HPDE6-E6E7 (cell line): ENCODE measurements around the gene DEPDC5.

ENCODE experiments used
- DNase-seq: peaks from one replicate; pipeline ENCODE4 v3.0.0; 2011; ENCODE audit warnings: missing footprints; ENCODE audit errors: extremely low spot score

The DEPDC5 gene

GRCh38 chr22:31852691-31853421, 99.0 kb downstream of the DEPDC5 start:
- no peak for DNase-seq

GRCh38 chr22:31853736-31854495, 100.1 kb downstream of the DEPDC5 start:
- DNase-seq: no peak

DNA sequence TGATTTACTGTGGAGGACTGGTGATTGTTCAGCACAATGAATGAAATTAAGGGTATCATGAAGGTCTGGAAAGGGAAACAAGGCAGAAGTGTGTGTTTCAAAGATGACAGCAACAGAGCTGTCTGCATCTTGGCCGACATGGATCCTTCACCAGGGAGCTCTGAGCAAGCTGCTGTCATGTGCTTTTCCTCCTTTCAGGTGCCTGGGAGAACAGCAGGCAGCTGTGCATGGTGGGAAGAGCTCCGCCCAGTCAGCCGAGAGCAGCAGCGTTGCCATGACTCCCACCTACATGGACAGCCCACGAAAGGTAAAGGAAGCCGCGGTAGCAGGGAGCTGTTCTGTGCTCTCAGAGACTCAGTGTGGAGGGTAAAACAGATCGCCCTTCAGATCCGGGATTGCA, 103.4 kb downstream of the DEPDC5 start:
- DNase-seq: no peak

DNA sequence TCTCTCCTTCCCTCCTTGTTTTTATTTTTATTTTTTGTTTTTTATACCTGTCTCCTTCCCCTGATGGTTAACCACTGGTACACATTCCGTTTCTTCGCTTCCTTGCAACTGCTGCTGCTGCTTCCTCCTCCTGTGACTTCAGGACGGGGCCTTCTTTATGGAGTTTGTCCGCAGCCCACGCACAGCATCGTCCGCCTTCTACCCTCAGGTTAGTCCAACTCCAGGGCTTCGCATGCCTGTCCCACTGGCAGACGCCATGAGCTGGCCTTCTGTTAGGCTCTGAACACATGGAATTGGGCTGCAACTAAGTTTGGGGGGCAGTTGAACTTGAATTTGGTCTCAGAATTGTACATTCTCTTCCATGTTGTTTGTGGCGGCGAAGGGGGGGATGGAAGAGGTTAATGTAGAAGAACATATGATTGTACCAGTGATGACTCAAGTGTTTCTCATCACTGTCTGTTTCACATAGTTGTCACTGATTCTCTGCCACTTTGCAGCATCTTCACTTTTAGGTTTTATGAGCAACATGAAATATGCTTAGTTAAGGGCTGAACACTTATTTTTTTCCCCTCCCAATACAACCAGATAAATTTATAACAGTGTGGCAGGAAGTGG, 107.5 kb downstream of the DEPDC5 start:
- no peak for DNase-seq

DNA sequence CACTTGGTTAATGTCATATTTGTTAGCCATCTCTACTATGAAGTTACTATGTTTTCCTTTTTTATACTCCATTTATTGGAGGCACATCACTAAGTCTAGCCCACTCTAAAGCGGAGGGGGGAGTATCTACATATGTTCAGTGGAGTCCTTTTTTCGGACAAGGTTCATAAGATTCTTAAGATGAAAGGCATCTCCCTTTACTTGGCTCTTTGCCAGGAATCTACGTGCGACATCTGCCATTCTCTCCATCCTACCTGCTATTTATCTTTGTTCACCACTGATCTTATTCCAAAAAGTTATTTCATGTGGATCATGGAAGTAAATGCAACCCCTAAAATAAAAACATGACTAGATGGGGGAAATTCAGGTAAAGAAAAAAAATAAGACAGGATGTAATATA, 113.1 kb downstream of the DEPDC5 start:
- no peak for DNase-seq

DNA sequence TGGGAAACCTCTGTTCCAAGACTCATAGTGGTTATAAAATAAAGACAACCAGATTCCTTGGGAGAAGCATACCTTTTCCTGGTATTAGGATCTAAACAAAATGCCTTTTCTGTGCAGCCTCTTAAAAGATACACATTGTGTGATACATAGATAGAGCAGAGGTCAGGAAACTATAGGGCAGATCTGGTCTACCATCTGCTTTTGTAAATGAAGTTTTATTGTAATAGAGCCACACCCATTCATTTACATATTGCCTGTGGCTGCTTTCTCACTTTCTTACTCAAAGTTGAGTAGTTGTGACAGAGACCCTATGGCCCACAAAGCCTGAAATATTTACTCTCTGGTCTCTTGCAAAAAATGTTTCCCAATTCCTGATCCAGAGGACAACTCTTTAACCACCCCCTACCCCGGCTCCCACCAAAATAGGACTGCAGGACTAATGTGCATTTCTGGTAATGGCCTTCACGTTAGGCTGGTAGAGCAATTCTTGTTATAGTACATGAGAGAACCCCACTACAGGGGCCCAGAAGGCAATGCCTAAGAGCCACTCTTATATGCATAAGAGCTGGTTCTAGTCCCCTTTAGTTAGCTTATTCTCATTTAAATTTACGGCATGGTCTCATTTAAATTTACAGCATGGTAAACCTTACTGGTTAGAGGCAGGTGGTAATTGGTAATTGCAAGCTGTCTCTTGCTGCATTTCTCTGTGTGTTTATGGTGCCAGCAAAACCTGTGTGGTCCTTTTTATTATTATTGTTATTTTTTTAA, 113.8 kb downstream of the DEPDC5 start:
- no peak for DNase-seq

GRCh38 chr22:31869739-31870138, 115.9 kb downstream of the DEPDC5 start:
- no peak for DNase-seq

DNA sequence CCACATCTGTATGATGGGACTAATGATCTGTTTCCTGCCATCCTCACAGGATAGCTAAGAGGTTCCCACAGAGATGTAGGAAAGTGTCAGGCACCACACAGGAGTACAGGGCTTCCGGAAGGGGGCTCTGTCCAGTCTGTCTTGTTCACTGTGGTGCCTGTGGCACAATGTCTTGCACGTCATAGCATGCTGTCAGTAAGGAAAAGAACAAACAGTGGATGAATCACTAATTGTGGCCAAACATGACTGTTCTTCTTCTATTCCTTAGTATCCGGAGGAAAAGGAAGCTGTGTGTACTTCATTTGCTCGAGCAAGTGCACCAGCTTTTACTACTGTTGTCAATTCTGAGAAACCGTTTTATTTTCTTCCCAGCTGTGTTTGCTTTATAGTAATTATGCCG, 117.1 kb downstream of the DEPDC5 start:
- DNase-seq: peak; percentile 92

- no peak for DNase-seq
Measured at GRCh38 chr22:31871480-31871879, 117.7 kb downstream of the DEPDC5 start.

DNA sequence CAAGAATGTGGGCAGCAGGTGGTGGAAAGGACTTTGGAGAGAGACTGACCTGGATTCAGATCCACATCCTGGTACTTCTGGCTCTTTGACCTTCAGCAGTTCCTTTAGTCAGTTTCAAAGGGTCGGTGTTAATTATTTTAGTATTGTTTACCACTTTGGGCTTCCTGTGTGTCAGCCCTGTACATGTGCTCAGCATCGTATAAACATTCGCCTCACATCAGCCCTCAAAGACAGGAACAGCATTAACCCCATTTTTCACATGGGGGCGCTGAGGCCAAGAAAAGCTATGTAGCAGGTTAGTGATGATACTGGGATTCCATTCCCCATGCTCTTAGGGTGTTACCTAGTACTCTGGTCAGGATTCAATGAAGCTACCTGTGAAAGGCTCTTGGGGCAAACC, 118.4 kb downstream of the DEPDC5 start:
- DNase-seq: no peak

DNA sequence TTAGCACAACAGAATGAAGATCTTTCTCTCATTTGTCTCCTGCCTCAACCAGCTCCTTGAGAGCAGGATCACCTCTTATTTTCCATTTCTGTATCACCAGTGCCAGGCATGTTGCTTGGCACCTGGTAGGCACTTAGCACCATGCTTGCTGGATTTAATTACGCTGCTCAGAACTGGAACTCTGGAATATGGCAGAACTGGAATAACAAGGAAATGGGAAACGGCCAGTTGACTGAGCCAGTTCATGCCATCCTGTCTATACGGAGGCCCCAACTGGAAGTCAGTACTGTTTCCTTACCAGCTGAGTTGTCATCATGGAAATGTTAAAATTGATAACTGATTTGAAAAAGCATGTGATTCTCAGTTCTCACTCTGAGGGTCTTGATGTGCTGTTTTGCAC, 121.0 kb downstream of the DEPDC5 start:
- no peak for DNase-seq

GRCh38 chr22:31876156-31876920, 122.5 kb downstream of the DEPDC5 start:
- peak; percentile 46 for DNase-seq

- no peak for DNase-seq
Measured at GRCh38 chr22:31879585-31879984, 125.8 kb downstream of the DEPDC5 start.

GRCh38 chr22:31881200-31881599, 127.4 kb downstream of the DEPDC5 start:
- DNase-seq: no peak

DNA sequence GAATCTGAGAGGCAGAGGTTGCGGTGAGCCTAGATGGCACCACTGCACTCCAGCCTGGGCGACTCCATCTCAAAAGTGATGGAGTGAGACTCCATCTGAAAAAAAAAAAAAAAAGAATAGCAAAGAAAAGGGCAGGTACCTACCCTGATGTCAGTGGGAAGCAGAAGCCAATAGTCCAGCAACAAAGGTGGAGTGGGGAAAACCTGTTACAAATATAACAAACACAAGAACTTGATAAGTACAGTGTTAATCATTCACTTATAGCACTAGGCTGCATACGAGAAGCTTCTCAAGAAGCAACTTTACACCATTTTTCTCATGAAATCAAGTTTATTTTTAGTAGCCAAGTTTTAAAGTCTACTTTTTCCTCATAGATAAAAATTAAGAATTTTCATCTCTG, 128.0 kb downstream of the DEPDC5 start:
- DNase-seq: no peak

- no peak for DNase-seq
Measured at GRCh38 chr22:31882971-31883370, 129.2 kb downstream of the DEPDC5 start.

DNA sequence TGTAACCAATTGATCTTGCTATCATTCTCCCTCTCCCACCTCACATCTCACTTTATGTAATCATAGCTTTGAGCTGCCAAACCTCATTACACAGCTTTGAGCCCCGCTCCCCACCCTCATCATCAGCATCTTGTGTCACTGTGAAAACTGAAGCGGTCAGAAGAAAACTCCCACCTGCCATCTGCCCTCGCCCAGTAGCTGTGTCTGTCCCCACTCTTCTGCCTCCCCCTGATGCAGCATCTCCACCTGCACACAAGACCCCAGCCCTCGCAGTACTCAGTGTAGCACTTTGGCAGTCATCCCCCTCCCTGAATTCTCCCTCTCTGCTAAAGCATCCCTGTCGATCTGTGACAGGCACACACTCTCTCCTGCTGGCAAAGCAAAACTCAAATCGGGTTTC, 130.2 kb downstream of the DEPDC5 start:
- no peak for DNase-seq

DNA sequence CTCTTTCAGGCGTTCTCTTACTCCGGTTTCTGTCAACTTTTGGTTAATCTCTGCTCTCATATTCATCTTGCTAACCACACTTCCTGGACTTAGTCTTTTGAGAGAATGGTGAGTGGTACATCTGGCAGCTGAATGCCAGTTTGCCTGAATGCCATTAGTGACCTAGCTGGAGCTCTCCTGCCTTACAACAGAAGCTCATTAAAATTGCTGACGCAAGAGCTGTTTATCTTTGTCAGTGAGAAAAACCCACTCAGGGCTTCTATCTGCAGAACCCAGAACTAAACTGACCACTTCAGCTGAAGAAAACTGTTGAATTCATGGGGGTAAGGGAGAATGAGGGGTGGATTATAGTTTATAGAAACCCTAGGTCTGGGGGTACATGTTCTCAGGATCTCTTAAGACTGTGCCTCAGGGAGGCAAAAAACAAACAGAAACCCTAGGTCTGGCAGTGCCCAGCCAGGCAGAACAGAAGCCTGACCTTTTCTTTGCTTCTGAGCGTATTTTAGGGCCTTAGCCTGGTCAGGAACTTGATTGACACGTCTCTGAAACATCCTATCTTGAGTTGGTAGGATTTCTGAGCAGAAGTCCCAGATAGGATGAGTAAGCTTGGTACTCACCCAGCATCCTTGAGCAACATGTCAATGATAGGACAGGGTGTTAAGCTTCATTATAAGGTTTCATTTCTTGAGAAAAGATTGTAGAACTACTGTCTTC, 137.7 kb downstream of the DEPDC5 start:
- no peak for DNase-seq

GRCh38 chr22:31892080-31892433, 138.2 kb downstream of the DEPDC5 start:
- no peak for DNase-seq

DNA sequence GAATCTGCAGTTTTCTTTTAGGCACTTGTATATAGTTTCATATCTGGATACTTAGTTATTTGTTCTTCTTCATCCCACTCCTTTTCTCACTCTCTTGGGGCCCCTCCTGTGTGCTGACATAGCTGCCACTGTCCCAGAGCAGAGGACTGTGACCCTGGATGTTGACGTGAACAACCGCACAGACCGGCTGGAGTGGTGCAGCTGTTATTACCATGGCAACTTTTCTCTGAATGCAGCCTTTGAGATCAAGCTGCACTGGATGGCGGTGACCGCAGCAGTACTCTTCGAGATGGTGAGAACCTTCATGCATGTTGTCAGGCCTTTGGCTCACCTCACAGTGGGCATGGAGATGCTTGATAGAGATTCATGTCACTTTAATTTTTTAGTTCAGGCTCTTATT, 139.6 kb downstream of the DEPDC5 start:
- DNase-seq: no peak
